GM19455 (cell line): ENCODE data around the gene UMODL1.

Experiments
- ATAC-seq: cut with Tn5 transposase; IDR thresholded peaks from one replicate; pipeline ENCODE4 v1.9.1; 2021; ENCODE audit not compliant: unreplicated experiment

Gene UMODL1

DNA sequence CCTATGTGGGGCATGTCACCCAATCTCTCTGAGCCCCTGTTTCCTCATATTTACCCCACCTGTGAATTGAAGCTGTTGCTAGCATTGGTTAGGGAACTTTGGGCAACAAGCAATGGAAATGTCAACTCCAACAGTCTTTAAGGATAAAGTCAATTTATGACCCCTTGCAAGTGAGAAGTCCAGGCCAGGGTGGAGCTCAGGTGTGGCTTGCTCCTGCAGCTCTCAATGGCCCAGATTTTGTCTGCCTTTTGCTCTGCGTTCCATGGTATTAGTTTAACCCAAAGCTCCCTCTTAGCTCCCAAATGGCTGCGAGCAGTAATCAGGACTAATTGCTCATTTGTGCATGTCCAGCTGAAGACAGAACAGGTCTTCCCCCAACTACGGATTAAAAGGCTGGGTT lies 77.5 kb downstream of the UMODL1 start:
- ATAC-seq, result no peak

DNA sequence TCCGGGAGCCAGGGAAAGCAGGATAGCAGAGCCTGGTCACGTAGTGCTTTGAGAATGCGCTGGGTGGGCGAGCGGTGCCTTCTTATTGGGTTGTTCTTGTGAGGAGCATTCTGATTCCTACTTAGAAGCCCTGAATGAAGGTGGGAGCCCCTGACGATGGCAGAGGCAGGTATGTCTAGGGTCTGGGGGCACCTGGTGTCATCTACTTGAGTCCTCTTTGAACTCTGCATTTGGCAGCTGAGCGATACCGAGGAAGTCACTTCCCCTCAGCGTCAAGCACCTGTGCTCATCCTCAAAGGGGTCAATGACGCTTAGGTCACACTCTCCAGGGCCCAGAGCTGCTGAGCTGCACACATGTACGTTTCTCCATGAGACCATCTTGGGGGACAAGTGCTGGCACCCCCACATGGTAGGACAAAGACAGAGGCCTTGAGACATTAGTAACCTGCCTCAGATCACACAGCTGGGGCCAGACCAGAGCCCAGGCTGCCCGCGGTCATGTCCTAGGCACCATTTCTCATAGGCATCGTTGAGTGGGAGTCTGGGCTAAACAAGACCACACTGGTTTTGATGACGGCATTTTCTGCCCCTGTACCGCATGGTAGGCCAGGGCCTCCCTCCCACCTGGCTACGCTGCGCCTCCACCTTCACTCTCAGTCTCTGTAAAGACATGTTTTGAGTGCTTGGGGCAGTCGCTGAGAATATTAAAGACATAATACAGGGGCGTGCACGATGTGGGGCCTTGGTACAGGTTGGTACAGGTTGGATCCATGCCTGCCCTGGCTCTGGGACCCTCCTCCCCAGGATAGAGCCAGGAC lies 78.7 kb downstream of the UMODL1 start:
- no peak for ATAC-seq

DNA sequence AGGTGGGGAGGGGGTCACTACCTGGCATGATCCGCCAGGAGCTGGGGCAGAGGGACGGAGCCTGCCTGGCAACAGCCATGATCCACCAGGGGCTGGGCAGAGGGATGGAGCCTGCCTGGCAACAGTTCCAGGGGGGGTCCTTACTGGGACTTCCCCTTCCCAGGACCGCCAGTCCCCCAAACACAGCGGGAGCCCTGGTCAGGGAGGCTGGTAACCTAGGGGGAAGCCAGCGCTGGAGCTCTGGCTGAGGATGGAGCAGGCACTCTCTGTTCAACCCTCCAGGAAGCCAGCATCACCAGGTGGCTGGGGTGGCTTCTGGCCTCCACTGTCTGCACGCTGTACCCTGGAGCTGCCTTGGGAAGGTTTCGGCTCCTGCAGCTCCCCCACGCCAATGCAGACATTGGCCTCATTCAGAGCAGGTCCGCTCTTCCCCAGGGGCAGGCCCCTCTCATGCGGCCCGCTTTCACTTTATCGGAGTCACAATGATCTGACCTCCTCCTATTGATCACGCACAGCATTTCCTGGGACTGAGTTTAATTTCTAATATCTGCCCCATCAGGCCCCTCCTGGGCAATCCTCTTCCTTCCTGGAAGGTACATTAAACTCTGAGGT lies 79.5 kb downstream of the UMODL1 start:
- no peak for ATAC-seq

DNA sequence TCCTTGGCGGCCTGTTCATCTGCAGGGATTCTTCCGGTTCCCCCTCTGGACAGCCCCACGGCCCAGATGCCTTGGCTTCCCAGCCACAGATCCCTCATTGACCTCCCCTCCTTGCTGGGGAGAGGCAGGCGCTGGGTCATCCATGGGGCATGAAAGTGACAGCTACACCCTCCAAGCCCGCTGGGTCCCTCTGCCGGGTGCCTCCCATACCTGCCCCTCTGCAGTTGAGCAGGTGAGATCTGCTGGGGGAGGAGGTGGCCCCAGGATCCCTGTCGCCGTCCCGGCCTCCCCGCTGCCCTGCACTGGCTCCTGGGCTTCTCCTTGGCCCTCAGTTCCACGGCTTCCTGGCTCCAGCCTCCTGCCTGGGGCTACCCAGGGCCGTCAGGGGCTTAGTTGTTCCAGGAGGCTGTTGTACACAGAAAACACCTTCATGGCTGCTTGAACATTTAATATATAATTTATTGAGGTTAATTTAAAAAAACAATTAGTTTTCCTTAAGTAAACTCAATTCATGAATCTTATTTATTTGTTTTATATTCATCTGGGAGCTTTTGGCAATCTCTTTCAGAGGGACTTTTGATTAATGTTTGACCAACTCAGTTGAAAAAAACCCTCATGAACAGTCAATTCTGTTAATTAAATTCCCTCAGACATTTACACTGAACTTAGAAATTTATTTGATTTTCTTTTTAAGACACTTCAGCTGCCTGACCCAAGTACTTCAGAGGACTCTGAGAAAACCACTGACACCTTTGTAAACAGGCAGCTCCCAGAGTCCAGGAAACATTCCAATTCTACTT lies 80.2 kb downstream of the UMODL1 start:
- ATAC-seq, result no peak

DNA sequence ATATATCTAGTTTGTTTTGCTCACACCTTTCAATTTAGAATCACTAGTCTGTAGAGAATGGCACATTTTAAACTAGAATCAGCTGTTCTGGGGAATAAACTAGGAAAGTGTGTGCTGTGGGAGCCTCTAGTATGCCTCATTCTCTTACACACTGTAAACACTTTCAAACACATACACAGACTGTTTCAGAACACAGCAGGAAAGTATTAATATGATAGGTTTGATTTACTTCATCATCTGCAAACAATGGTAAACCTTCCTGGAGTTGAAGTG lies 80.8 kb downstream of the UMODL1 start:
- no peak for ATAC-seq

DNA sequence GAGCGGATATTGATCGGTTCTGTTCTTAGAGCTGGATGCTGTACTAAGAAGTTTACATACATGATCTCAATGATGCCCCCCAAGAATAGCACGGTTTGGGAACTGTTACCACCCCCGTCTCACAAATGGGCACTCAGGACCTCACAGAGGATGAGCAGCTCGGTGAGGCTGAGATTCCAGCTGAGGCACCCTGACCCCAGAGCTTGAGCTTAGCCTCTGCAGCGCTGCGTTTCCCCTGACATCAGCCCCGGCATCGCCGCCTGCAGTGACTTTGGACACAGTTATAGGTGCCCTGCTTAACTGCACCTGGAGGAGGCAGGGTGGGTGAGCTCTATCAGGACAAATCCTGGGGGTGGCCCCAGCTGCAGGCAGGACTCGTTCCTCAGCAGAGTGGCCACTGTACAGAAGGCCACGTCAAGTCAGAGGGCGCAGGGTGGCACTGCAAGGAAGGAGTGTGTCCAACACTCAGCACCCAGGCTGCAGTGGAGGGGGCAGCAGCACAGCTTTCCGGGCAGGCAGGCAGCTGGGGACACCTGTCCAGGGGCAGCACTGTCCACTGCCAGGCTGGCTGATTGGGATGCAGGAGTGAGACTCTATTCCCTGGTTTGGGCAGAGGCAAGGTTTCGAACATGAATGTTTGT lies 82.0 kb downstream of the UMODL1 start:
- ATAC-seq, result no peak

DNA sequence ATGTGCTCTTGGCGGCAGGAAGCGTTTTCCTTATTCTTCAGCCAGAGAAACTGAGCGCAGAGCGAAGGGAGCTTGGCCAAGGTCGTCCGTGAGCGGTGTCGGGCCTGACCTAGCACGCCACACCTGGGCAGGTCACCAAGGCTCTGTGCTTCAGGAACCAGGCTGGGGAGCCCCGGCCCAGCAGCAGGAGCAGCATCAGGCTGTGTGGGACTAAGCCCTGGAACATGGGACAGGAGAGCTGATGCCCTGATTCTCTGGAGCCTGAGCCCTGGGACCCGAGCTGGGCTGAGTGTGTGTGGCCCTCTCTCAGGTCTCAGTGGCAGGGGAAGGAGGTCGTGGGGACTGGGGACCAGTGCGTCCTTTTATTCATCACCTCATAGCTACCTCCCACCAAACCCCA lies 82.6 kb downstream of the UMODL1 start:
- no peak for ATAC-seq

DNA sequence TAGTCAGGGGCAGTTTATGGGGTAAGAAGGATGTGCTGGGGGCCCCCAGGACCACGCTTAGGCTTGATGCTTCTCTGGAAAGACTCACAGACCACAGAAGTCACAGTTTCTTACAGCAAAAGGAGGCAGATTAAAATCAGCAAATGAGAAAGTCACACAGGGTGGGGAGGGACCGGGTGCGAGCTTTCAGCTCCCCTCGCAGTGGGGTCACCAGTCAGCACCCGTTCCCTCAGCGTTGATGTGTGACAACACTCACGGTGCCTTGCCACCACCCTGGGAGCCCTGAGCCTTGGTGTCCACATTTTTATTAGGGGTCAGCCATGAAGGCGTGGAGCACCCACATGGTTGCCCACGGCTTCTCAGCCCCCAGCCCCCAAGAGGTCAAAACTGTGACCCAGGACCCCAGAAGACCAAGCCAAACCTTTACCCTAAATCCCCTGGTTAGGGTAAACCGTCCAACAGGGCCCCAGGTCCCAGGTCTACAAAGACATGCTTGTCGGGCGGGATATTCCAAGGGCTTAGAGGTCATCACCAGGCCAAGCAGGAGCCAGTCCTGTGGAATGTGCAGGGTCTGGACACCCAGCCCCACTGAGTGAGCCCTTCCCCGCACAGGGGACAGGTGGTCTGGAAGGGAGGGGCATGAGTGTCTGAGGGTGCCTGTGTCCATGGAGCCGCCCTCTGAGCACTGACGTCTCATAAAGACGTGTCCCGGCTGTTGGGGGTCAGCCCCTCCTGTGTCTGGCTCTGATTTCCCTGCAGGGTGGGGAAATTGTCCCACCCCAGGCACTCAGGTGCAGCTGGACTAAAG lies 83.3 kb downstream of the UMODL1 start:
- no peak for ATAC-seq

DNA sequence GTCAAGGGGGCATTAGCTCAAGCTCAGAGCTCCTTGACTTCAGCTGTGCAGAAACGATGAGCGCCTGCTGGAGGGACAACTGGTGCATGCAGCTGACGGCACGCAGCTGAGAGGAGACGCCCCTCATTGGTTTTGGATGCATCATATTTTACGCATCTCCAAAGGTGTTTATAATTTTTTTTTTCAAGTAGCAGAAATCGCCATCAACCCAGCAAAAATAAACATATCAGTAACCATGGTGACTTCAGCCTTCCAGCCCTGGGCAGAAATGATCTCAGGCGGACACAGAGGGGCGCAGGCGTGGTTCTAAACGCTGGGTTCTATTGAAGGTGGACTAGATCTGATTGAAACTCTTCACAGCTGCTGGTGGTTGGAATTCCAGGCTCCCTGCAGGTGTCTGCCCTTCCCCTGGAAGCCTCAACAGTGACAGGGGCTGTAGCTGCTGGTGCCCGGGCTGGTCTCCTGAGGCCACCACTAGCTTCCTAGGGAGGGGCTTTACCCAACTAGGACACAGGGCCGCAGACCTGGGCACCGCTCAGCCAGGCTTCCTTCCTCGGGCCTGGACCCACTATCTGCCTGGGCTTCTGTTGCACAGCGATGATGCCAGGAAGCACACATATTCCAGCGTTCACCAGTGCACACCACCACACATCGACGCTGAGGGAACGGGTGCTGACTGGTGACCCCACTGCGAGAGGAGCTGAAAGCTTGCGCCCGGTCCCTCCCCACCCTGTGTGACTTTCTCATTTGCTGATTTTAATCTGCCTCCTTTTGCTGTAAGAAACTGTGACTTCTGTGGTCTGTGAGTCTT lies 84.1 kb downstream of the UMODL1 start:
- no peak for ATAC-seq

DNA sequence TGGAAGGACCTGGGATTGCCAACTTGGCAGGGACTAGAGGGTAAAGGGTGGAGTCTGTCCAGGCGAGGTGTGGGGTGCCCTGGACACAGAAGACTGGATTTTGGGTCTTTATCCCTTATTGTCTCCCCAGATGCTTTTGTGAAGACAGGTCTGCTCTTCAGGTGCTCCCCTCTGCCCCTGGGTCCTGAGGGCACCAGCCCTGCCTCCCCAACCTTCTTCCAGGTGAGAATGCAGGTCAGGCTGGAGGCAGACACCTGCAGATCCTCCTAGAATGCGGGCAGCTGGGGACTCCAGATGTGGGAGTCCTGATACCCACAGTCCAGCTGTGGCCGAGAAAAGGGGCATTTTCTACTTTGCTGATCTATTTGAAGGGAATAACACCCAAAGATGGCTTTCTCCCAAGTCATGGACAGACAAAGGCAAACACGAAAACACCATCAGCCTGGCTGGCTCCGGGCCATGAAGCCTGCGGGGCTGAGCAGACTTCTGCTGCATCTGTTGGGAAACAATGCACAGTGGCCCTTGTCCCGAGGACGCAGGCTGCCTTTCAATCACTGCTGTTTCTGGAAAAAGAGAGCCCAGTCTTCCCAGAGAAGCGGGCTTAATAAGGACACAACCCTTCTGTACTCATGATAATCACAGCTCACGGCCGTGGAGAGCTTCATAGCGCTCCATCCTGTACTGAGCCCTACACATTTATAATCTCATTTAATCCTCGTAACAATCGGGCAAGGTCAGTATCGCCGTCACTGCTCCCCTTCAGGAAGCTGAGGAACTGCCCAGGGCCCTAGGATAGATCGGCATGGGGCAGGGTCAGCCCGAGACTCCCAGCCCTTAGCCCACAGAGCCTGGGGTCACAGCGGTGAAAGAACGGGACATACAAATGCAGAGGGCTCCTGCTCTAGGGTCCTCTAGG lies 85.8 kb downstream of the UMODL1 start:
- no peak for ATAC-seq

DNA sequence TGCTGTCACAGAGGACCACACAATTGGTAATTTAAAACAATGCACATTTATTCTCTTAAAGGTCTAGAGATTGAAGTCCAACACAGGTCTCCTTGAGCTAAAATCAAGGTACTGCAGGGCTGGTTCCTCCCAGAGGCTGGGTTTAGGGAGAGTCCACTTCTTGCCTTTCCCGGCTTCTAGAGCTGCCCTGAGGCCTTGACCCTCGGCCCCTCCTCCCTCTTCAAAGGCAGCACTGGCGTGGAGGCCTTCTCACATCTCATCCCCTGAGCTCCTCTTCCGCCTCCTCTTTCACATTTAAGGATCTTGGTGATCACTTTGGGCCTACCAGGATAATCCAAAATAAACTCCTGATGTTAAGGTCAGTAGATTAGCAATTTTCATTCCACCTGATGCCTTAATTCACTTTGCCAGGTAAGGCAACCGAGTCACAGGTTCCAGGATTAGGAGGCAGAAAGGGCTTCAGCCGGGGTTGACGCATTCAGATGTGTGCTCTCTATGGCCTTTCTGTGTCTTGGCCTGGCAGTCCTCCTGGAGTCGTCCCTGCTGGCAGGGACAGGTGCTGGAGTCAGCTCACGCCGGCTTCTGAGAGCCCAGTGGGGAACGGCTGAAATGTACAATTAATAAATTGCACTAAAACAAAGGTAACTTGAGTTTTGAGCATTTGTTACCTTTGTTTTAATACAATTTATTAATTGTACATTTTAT lies 86.6 kb downstream of the UMODL1 start:
- no peak for ATAC-seq

DNA sequence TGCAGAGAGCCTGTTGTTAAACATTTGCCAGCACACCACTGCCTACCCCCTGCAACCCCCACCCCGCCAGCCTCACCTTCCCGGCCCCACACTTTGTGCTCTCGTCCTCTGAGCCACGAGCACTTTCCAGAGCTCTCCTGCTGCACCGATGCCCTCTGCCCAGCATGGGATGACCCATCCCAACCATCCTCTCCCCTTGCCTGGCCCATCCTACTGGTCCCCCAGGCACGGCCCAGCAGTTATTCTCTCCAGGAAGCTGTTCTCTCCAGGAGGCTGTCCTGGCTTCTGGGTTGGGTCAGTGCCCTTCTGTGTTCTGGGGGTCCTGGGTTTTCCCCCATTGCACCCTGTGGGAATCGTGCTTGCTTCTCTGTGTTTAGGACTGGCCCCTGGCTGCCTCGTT lies 87.7 kb downstream of the UMODL1 start:
- no peak for ATAC-seq

DNA sequence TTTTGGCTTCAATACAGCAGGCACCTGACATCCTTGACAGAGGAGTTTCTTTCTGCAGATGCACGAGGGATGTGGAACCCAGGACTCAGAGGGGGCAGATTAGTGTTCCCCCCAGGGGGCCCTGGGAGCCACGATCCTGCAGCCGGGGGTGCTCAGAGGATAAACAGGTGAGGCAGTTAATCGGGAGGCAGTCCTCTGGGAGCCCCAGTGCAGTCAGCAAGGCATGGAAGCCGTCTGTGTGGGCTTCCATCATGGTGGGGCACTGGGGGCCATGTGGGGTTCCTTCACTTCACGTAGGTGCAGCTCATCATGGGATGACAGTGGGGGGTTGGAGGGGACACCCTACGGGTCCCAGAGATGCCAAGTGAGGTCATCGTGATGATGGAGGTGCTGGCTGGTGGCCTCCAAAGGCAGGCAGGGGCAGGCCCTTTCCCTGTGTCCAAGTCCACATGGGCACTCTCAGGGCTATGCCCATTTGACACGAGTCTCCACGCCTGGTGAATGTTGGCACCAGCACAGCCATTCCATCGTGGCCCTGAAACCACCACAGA lies 88.5 kb downstream of the UMODL1 start:
- no peak for ATAC-seq

DNA sequence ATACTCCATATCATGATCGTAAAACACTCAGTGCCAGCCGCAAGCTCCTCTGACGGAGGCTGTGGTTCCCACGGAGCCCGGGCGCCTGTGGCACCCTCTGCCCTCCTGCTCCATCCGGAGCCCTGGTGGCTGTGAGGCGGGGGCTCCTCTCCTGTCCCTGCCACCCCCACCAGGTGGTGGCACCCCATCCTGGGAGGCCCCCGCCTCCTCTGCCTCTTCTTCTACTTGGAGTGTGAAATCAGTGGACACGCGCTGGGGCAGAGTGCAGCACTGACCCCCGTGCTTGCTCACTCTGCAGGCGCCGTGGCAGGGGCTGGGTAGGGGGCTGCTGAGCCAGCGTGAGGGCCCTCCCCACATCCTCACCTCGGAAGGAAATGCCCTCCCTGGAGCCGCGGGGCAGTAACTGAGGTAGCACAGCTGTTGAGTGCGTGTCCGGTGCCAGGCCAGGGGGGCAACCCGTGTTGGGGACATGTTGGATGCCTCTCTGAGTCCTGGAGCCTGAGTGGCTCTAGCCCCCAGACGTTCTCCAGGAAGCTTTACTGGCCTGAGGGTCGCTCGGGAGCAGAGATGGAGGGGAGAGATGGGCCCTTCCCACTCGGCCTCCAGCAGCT lies 89.1 kb downstream of the UMODL1 start:
- no peak for ATAC-seq

DNA sequence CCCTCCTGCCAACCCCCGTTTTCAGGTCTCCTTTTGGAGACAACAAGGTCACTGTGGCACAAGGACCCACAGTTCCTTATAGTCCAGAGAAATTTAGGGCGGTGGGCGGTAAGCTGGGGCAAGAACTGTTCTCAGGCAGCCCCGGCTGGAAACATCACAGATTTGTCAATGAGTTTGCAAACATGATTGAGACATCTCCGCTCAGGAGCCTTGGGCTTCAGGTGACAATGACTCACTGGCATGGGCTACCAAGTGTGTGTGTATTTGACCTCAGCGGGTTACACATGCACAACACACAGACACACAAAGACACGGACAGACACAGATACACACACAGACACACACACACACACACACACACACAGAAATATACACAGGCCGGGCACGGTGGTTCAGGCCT lies 89.6 kb downstream of the UMODL1 start:
- ATAC-seq, result no peak

DNA sequence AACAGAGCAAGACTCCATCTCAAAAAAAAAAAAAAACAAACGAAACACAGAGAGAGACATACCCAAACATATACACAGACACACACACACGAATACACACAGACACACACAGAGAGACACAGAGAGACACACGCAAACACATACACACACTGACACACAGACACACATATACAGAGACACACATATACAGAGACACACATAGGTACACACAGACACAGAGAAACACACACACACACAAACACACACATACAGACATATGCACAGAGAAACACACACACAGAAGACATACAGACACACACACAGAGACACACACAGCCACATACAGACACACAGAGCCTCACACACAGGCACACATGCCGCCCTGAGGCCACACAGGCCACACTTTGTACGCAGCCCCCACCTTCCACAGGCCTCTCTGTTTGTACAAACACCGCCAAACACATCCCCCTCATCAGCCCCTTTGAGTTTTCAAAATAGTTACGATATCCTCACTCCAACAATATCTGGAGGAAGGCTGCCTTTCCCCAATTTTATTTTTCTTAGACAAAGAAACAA lies 90.4 kb downstream of the UMODL1 start:
- no peak for ATAC-seq

DNA sequence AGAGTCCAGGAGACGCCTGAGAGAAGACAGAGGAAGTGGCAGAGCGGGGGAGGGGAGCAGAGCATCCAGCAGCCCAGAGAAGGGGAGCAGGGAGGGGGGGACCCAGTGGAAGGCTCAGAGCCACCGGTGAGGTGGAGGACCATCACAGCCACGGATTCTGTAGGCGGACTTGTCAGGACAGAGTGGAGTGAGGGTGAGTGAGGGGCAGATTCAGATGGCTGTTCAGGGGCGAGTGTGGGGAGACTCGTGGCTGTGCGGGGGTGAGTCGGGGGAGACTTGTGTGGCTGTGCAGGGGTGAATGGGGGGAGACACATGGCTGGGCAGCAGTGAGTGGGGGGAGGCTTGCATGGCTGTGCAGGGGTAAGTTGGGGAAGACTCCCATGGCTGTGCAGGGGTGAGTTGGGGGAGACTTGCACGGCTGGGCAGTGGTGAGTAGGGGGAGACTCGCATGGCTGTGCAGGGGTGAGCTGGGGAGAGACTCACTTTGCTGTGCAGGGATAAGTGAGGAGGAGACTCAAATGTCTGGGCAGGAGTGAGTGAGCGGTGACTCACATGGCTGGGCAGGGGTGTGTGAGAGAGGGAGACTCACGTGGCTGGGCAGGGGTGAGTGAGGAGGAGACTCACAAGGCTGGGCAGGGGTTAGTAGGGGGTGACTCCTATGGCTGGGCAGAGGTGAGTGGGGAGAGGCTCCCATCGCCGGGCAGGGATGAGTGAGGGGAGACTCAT lies 91.0 kb downstream of the UMODL1 start:
- no peak for ATAC-seq
